Smooth muscle cell (in vitro differentiated cells): Measurements from ENCODE around the gene PTPN11. TPM values are rescaled to one million over a fixed set of nuclear protein-coding genes. Genes with fewer than 3 reads are reported as not detected.

Experiments used
- DNase-seq: peaks from one replicate; lab custom pipeline; 2025; ENCODE audit not compliant: unreplicated experiment; lab: John Stamatoyannopoulos, UW
- H2AFZ ChIP-seq: fragments of 200-600 bp; sonication (generic); 2 replicates; pipeline ENCODE4 v1.6.0; 2016; ENCODE audit warnings: antibody characterized with exemption, low read depth, mild to moderate bottlenecking
- H3F3A ChIP-seq: fragments of 200-600 bp; sonication (generic); 2 replicates; pipeline ENCODE4 v1.6.0; 2017; ENCODE audit warnings: antibody characterized with exemption, low read depth
- H3K27ac ChIP-seq: fragments of 200-600 bp; sonication (generic); 2 replicates; pipeline ENCODE4 v1.5.1; 2016; ENCODE audit warnings: low read depth, mild to moderate bottlenecking
- H3K27me3 ChIP-seq: fragments of 200-600 bp; sonication (generic); 2 replicates; pipeline ENCODE4 v1.6.1; 2016; ENCODE audit warnings: low read depth, mild to moderate bottlenecking
- H3K36me3 ChIP-seq: fragments of 200-600 bp; sonication (generic); 2 replicates; pipeline ENCODE4 v1.5.1; 2016; ENCODE audit warnings: low read depth
- H3K4me1 ChIP-seq: fragments of 200-600 bp; sonication (generic); 2 replicates; pipeline ENCODE4 v1.5.1; 2016; ENCODE audit warnings: low read depth
- H3K4me2 ChIP-seq: fragments of 200-600 bp; sonication (generic); 2 replicates; pipeline ENCODE4 v1.6.0; 2016; ENCODE audit warnings: mild to moderate bottlenecking
- H3K4me3 ChIP-seq: fragments of 200-600 bp; sonication (generic); 2 replicates; pipeline ENCODE4 v1.5.1; 2016; ENCODE audit warnings: mild to moderate bottlenecking
- H3K79me2 ChIP-seq: fragments of 200-600 bp; sonication (generic); 2 replicates; pipeline ENCODE4 v1.6.0; 2016; ENCODE audit warnings: low read depth, mild to moderate bottlenecking
- H3K9ac ChIP-seq: fragments of 200-600 bp; sonication (generic); 2 replicates; pipeline ENCODE4 v1.6.0; 2016; ENCODE audit warnings: low read depth
- H3K9me3 ChIP-seq: fragments of 200-600 bp; sonication (generic); replicated peaks from 2 replicates; pipeline ENCODE4 v1.5.1; 2016; ENCODE audit warnings: low read depth
- H4K20me1 ChIP-seq: fragments of 200-600 bp; sonication (generic); 2 replicates; pipeline ENCODE4 v1.6.0; 2016; ENCODE audit warnings: low read depth
- WGBS: methylation state at CpG from one replicate; pipeline ENCODE4 v1.1.7; 2016; ENCODE audit warnings: low lambda C conversion rate; 5-methylcytosine and 5-hydroxymethylcytosine counted together
- polyA plus RNA-seq: library from polyadenylated mRNA; unstranded; fragments of >200 nt; fragmentation: Nextera tagmentation; extraction: Ambion mirVana; gene quantifications from 2 replicates; pipeline ENCODE4 v1.2.1, GENCODE V29; 2016
- total RNA-seq: library from RNA; depleted of rRNA; stranded (reverse); fragments of >200 nt; gene quantifications from 2 replicates; pipeline ENCODE4 v1.2.3, GENCODE V29; 2014
- TF ChIP-seq, protein P1 (sequence below): fragments of 200-600 bp; sonication (generic); IDR thresholded peaks from 2 replicates; pipeline ENCODE4 v1.5.1; 2017; ENCODE audit warnings: borderline replicate concordance, mild to moderate bottlenecking, antibody characterized with exemption; ENCODE audit not compliant: insufficient read depth, poor library complexity, severe bottlenecking

Gene PTPN11
- total and polyA plus RNA-seq, 2 experiments from 2014 or later: 44.6 to 77.2 TPM

DNA sequence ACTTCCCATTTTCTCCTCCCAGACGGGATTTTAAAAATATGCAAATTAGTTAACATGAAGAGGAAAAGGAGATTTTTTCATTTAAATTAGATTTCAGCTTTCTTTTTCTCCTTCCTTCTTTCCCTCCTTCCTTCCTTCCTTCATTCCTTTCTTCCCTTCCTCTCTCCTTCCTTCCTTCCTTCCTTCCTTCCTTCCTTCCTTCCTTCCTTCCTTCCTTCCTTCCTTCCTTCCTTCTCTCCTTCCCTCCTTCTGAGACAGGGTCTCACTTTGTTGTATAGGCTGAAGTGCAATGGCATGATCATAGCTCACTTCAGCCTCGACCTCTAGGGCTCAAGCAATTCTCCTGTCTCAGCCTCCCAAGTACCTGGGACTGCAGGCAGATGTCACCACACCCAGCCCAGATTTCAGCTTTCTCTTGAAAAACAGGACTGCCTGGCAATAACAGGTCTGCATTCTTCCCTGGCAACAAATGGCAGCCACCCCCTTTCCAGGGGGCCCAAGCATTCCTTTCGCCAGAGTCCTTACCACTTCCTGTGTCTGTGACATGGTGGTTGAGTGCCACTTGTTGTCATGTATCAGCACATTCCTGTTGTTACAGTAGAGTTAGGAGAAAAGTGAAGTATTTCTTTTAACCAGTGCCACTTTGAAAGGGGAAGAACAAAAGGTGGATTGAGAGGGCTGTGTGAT is 119.1 kb downstream of the PTPN11 start:
- Histone ChIP-seq H2AFZ (no peak overlapping the region), H3K27me3 (no peaks in the 10 kb centered on the region), H3K4me1 (no peaks in the 10 kb centered on the region), H3K79me2 (no peaks in the 10 kb centered on the region), H4K20me1 (no peaks in the 10 kb centered on the region), H3K9me3 (no peaks in the 10 kb centered on the region), H3K4me2 (peak overlapping the region; percentile 67), H3K36me3 (no peaks in the 10 kb centered on the region), H3K27ac (peak overlapping the region; percentile 59), H3F3A (no peaks in the 10 kb centered on the region), H3K4me3 (no peak overlapping the region), H3K9ac (peak overlapping the region; percentile 17)
- TF ChIP-seq, protein P1, sequence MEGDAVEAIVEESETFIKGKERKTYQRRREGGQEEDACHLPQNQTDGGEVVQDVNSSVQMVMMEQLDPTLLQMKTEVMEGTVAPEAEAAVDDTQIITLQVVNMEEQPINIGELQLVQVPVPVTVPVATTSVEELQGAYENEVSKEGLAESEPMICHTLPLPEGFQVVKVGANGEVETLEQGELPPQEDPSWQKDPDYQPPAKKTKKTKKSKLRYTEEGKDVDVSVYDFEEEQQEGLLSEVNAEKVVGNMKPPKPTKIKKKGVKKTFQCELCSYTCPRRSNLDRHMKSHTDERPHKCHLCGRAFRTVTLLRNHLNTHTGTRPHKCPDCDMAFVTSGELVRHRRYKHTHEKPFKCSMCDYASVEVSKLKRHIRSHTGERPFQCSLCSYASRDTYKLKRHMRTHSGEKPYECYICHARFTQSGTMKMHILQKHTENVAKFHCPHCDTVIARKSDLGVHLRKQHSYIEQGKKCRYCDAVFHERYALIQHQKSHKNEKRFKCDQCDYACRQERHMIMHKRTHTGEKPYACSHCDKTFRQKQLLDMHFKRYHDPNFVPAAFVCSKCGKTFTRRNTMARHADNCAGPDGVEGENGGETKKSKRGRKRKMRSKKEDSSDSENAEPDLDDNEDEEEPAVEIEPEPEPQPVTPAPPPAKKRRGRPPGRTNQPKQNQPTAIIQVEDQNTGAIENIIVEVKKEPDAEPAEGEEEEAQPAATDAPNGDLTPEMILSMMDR: no peak
- 53% methylated on average over 3 of the region's 3 CpGs for WGBS
- no peak for DNase-seq

DNA sequence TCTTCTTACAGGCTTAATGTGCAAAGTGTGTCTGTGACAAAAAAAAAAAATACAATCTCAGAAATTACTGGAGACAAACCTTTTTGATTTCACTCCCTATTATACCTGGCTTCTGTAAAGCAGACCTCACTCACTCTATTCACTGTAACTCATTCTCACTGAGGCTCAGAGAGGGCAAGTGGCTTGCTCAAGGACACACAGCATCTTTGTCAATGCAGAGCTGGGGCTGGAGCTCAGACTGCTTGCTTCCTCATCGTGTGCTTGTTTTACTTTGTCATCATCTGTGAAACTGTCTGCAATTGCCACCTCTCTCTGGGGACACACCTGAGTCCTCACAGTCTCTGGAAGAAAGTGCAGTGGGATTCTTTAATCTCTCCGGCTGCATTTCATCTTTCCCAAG is 120.0 kb downstream of the PTPN11 start:
- Histone ChIP-seq H3K4me3 (no peak overlapping the region), H3K27ac (no peak overlapping the region), H3K9me3 (no peaks in the 10 kb centered on the region), H3F3A (no peaks in the 10 kb centered on the region), H4K20me1 (no peaks in the 10 kb centered on the region), H3K79me2 (no peaks in the 10 kb centered on the region), H3K4me2 (no peak overlapping the region), H3K27me3 (no peaks in the 10 kb centered on the region), H3K36me3 (no peaks in the 10 kb centered on the region), H3K4me1 (no peaks in the 10 kb centered on the region), H3K9ac (no peak overlapping the region), H2AFZ (no peak overlapping the region)
- WGBS: 93% methylated on average over 2 of the region's 2 CpGs
- DNase-seq: no peak
- TF ChIP-seq, protein P1: no peak

GRCh38 chr12:112539221-112539620 is 120.5 kb downstream of the PTPN11 start:
- Histone ChIP-seq H3K27ac (no peak overlapping the region), H3K79me2 (no peaks in the 10 kb centered on the region), H3K4me2 (no peak overlapping the region), H3K9me3 (no peaks in the 10 kb centered on the region), H3K27me3 (no peaks in the 10 kb centered on the region), H3K9ac (no peak overlapping the region), H3K36me3 (no peaks in the 10 kb centered on the region), H3K4me3 (no peak overlapping the region), H2AFZ (no peak overlapping the region), H3K4me1 (no peaks in the 10 kb centered on the region), H4K20me1 (no peaks in the 10 kb centered on the region), H3F3A (no peaks in the 10 kb centered on the region)
- WGBS: 86% methylated on average over 3 of the region's 3 CpGs
- no peak for DNase-seq
- TF ChIP-seq, protein P1: no peak

DNA sequence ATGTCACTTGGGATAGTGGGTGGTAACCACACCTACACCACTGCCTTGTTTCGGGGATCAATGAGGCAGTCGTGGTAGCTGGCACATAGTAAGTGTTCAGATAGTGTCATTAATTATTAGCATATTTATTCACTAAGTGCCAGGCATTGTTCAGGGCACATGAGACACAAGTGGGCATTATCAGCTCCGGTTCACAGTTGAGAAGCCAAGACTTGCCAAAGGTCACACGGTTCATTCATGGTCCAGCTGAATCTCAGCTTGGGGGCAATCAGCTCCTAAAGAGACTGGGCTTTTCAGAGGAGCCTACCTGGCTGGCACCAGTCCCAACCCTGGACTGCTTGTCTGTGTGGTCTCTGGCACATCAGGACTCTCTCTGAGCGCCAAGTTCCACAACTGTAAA is 121.3 kb downstream of the PTPN11 start:
- Histone ChIP-seq H3K4me1 (no peaks in the 10 kb centered on the region), H2AFZ (no peak overlapping the region), H3K4me2 (no peak overlapping the region), H3K9me3 (no peaks in the 10 kb centered on the region), H3K27me3 (no peaks in the 10 kb centered on the region), H3K9ac (no peak overlapping the region), H3K4me3 (no peak overlapping the region), H3K27ac (no peak overlapping the region), H3K36me3 (no peaks in the 10 kb centered on the region), H3F3A (no peaks in the 10 kb centered on the region), H4K20me1 (no peaks in the 10 kb centered on the region), H3K79me2 (no peaks in the 10 kb centered on the region)
- DNase-seq: no peak
- TF ChIP-seq, protein P1: no peak
- WGBS: 74% methylated on average over 5 of the region's 5 CpGs
